ENCODE results near the gene TANGO6. TPM values are rescaled to one million over a fixed set of nuclear protein-coding genes. Genes with fewer than 3 reads are reported as not detected.

TANGO6 gene
- total and polyA plus RNA-seq, 10 of the 15 experiments (the other 5 are each of a cell fraction or from before 2014, with no cell fraction given), result 1.1 to 20.6 (median 11.0) TPM

DNA sequence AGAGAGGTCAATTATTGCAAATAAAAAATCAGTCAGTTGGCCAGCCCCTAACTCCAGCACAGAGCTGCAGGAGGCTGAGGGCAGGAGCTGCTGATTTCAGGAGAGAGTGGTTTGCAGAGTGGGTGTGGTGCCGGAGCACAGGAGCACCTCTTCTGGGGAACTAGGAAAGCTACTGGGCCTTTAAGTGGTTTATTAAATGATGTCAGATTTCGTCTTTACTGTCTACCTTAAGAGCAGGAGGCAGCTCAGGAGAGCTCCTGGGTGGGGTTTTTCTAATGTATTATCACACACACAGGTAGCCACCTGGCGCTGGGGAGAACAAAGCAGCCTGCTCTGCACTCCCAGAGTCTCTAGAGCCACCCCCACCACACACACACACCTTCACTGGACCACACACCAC is 250.6 kb downstream of the TANGO6 start:
- WGBS (ENCODE audit: insufficient coverage, insufficient replicate concordance, low lambda C conversion rate, missing lambda C conversion rate), result 54% methylated on average over 3 of the region's 3 CpGs
- RAD21 ChIA-PET (ENCODE audit: unreplicated experiment), result no interaction called here
- no peaks in the 10 kb centered on the region for H3K27me3 ChIP-seq (replicated peaks in 1 of 2; ENCODE audit: control insufficient read depth in 2 of 2, insufficient read depth in 2 of 2, low read length in 1 of 2)
- no peaks in the 10 kb centered on the region for H3K79me2 ChIP-seq (ENCODE audit: control insufficient read depth, insufficient read depth, low read length)
- in situ Hi-C loops (cut with MboI) (no loop called here), intact Hi-C loops (cut with micrococcal nuclease; ENCODE audit: unreplicated experiment) (no loop called here)
- CTCF ChIA-PET, result interaction anchor here (0.8 to 2.0 kb wide), 4 partner anchors 9 to 191 kb away, joined by 3 to 9 read pairs (median 4); no protein-coding TSS in a partner anchor
- no peak overlapping the region for H3K9ac ChIP-seq (ENCODE audit: control insufficient read depth, insufficient read depth, low read length)
- H3K4me3 ChIP-seq, result no peak overlapping the region
- no peaks in the 10 kb centered on the region for H3K9me3 ChIP-seq (replicated peaks; ENCODE audit: control insufficient read depth, insufficient read depth, low read length)
- no peaks in the 10 kb centered on the region for H3K36me3 ChIP-seq (ENCODE audit: control insufficient read depth in 2 of 2, insufficient read depth in 2 of 2, low read length in 1 of 2)
- H3K27ac ChIP-seq (ENCODE audit: control insufficient read depth, insufficient read depth), result no peak overlapping the region
- FAIRE-seq (no peak), ATAC-seq (peak; percentile 46), DNase-seq (ENCODE audit: low read depth, low spot score) (no peak)
- SMC1A ChIA-PET (ENCODE audit: uncharacterized antibody, unreplicated experiment), result interaction anchor here (0.6 to 1.4 kb wide), 3 partner anchors 42 to 481 kb away, joined by 3 to 4 read pairs (median 3); no protein-coding TSS in a partner anchor
- no peak overlapping the region for H3K4me2 ChIP-seq (ENCODE audit: control insufficient read depth, insufficient read depth)
- H2AFZ ChIP-seq (ENCODE audit: control insufficient read depth, low read depth, low read length), result no peak overlapping the region
- peaks cover 5% of the 10 kb centered on the region for H3K4me1 ChIP-seq (ENCODE audit: control insufficient read depth, insufficient read depth, low read length)
- POLR2A ChIA-PET, result interaction anchor here (0.6 kb wide), 1 partner anchor 106 kb away, joined by 3 read pairs; no protein-coding TSS in a partner anchor
- H4K20me1 ChIP-seq (ENCODE audit: control insufficient read depth, insufficient read depth), result no peaks in the 10 kb centered on the region
- BruUV-seq (replicated peaks), result no TSS peak
- TF ChIP-seq ZZZ3 (IDR thresholded peaks at IDR 0.05; ENCODE audit: control insufficient read depth, insufficient read length, low read depth), result no peak
- TF ChIP-seq NFXL1 (IDR thresholded peaks at IDR 0.05; ENCODE audit: borderline replicate concordance), result no peak
- TF ChIP-seq, protein P1, sequence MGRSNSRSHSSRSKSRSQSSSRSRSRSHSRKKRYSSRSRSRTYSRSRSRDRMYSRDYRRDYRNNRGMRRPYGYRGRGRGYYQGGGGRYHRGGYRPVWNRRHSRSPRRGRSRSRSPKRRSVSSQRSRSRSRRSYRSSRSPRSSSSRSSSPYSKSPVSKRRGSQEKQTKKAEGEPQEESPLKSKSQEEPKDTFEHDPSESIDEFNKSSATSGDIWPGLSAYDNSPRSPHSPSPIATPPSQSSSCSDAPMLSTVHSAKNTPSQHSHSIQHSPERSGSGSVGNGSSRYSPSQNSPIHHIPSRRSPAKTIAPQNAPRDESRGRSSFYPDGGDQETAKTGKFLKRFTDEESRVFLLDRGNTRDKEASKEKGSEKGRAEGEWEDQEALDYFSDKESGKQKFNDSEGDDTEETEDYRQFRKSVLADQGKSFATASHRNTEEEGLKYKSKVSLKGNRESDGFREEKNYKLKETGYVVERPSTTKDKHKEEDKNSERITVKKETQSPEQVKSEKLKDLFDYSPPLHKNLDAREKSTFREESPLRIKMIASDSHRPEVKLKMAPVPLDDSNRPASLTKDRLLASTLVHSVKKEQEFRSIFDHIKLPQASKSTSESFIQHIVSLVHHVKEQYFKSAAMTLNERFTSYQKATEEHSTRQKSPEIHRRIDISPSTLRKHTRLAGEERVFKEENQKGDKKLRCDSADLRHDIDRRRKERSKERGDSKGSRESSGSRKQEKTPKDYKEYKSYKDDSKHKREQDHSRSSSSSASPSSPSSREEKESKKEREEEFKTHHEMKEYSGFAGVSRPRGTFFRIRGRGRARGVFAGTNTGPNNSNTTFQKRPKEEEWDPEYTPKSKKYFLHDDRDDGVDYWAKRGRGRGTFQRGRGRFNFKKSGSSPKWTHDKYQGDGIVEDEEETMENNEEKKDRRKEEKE (IDR thresholded peaks at IDR 0.05), result no peak
- TF ChIP-seq, protein P2, sequence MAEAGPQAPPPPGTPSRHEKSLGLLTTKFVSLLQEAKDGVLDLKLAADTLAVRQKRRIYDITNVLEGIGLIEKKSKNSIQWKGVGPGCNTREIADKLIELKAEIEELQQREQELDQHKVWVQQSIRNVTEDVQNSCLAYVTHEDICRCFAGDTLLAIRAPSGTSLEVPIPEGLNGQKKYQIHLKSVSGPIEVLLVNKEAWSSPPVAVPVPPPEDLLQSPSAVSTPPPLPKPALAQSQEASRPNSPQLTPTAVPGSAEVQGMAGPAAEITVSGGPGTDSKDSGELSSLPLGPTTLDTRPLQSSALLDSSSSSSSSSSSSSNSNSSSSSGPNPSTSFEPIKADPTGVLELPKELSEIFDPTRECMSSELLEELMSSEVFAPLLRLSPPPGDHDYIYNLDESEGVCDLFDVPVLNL (IDR thresholded peaks at IDR 0.05; ENCODE audit: low read depth, low read length), result no peak
- no peak for TF ChIP-seq TCF3 (IDR thresholded peaks at IDR 0.05; ENCODE audit: borderline replicate concordance, insufficient read depth, low read depth, low read length)
- TF ChIP-seq, protein P3, sequence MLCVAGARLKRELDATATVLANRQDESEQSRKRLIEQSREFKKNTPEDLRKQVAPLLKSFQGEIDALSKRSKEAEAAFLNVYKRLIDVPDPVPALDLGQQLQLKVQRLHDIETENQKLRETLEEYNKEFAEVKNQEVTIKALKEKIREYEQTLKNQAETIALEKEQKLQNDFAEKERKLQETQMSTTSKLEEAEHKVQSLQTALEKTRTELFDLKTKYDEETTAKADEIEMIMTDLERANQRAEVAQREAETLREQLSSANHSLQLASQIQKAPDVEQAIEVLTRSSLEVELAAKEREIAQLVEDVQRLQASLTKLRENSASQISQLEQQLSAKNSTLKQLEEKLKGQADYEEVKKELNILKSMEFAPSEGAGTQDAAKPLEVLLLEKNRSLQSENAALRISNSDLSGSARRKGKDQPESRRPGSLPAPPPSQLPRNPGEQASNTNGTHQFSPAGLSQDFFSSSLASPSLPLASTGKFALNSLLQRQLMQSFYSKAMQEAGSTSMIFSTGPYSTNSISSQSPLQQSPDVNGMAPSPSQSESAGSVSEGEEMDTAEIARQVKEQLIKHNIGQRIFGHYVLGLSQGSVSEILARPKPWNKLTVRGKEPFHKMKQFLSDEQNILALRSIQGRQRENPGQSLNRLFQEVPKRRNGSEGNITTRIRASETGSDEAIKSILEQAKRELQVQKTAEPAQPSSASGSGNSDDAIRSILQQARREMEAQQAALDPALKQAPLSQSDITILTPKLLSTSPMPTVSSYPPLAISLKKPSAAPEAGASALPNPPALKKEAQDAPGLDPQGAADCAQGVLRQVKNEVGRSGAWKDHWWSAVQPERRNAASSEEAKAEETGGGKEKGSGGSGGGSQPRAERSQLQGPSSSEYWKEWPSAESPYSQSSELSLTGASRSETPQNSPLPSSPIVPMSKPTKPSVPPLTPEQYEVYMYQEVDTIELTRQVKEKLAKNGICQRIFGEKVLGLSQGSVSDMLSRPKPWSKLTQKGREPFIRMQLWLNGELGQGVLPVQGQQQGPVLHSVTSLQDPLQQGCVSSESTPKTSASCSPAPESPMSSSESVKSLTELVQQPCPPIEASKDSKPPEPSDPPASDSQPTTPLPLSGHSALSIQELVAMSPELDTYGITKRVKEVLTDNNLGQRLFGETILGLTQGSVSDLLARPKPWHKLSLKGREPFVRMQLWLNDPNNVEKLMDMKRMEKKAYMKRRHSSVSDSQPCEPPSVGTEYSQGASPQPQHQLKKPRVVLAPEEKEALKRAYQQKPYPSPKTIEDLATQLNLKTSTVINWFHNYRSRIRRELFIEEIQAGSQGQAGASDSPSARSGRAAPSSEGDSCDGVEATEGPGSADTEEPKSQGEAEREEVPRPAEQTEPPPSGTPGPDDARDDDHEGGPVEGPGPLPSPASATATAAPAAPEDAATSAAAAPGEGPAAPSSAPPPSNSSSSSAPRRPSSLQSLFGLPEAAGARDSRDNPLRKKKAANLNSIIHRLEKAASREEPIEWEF (IDR thresholded peaks at IDR 0.05; ENCODE audit: insufficient replicate concordance, low read depth, low read length), result no peak
- TF ChIP-seq MEF2A (IDR thresholded peaks at IDR 0.05; ENCODE audit: insufficient read depth, low read depth, low read length), result no peak
- TF ChIP-seq STAT1 (conservative IDR thresholded peaks at IDR 0.05), result no peak
- TF ChIP-seq, protein P4, sequence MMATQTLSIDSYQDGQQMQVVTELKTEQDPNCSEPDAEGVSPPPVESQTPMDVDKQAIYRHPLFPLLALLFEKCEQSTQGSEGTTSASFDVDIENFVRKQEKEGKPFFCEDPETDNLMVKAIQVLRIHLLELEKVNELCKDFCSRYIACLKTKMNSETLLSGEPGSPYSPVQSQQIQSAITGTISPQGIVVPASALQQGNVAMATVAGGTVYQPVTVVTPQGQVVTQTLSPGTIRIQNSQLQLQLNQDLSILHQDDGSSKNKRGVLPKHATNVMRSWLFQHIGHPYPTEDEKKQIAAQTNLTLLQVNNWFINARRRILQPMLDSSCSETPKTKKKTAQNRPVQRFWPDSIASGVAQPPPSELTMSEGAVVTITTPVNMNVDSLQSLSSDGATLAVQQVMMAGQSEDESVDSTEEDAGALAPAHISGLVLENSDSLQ (IDR thresholded peaks at IDR 0.05), result no peak
